CD4-positive, CD25-positive, alpha-beta regulatory T cell (primary cell): ENCODE results near the gene CMKLR1. TPM values are rescaled to one million over a fixed set of nuclear protein-coding genes. Genes with fewer than 3 reads are reported as not detected.

Source experiments
- ATAC-seq, 2 donors: fragments of 150-1000 bp; cut with Tn5 transposase; one replicate each; pipeline ENCODE4 v1.10.0; 2021; ENCODE audit warnings: low read depth in 2 of 2, moderate number of reproducible peaks in 2 of 2, moderate library complexity in 1 of 2
- DNase-seq, 3 donors: peaks; one replicate each; pipeline versions ENCODE4 v3.0.0 to v3.0.0-alpha.2; 2012 to 2022; ENCODE audit warnings: mixed read lengths in 1 of 3
- H3K27ac ChIP-seq: one replicate; pipeline ENCODE4 v1.7.0; 2013; ENCODE audit warnings: mild to moderate bottlenecking, low read length; ENCODE audit not compliant: insufficient read depth, poor library complexity, severe bottlenecking
- H3K27me3 ChIP-seq: one replicate; pipeline ENCODE4 v1.7.0; 2013; ENCODE audit warnings: low read length; ENCODE audit not compliant: control insufficient read depth, insufficient read depth
- H3K36me3 ChIP-seq: one replicate; pipeline ENCODE4 v1.7.0; 2013; ENCODE audit warnings: mild to moderate bottlenecking, low read length, moderate library complexity; ENCODE audit not compliant: control insufficient read depth, insufficient read depth
- H3K4me1 ChIP-seq: 2 replicates; pipeline ENCODE4 v1.7.0; 2013; ENCODE audit warnings: mild to moderate bottlenecking, low read length; ENCODE audit not compliant: insufficient read depth, control insufficient read depth, poor library complexity, severe bottlenecking
- H3K4me3 ChIP-seq: one replicate; pipeline ENCODE4 v1.7.0; 2013; ENCODE audit warnings: low read depth, mild to moderate bottlenecking, low read length, moderate library complexity
- H3K9me3 ChIP-seq, 2 experiments: 1 replicate in 1 of 2; 2 replicates in 1 of 2; pipeline ENCODE4 v1.7.0; 2013; ENCODE audit warnings: low read length in 2 of 2, mild to moderate bottlenecking in 1 of 2, moderate library complexity in 1 of 2; ENCODE audit not compliant: control insufficient read depth in 2 of 2
- H3K27ac Mint-ChIP-seq, 3 donors: one replicate each; pipeline ENCODE4 v1.8.0; 2020 to 2022; ENCODE audit warnings: mild to moderate bottlenecking in 3 of 3, mixed read lengths in 3 of 3, moderate library complexity in 2 of 3
- H3K27me3 Mint-ChIP-seq: one replicate; pipeline ENCODE4 v1.8.0; 2022; ENCODE audit warnings: mild to moderate bottlenecking, mixed read lengths
- H3K36me3 Mint-ChIP-seq: one replicate; pipeline ENCODE4 v1.8.0; 2020; ENCODE audit warnings: mixed read lengths
- H3K4me1 Mint-ChIP-seq, 4 donors: one replicate each; pipeline ENCODE4 v1.8.0; 2020 to 2022; ENCODE audit warnings: mixed read lengths in 4 of 4, mild to moderate bottlenecking in 1 of 4
- H3K4me3 Mint-ChIP-seq, 4 donors: one replicate each; pipeline ENCODE4 v1.8.0; 2020 to 2022; ENCODE audit warnings: mild to moderate bottlenecking in 4 of 4, mixed read lengths in 4 of 4, moderate library complexity in 3 of 4
- H3K9me3 Mint-ChIP-seq, 7 donors: one replicate each; pipeline ENCODE4 v1.8.0; 2020 to 2022; ENCODE audit warnings: mixed read lengths in 7 of 7, mild to moderate bottlenecking in 3 of 7, moderate library complexity in 2 of 7
- polyA plus RNA-seq, 4 donors: library from polyadenylated mRNA; unstranded; fragments of 300-500 nt; fragmentation: Illumina TruSeq; gene quantifications; one replicate each; pipeline ENCODE4 v1.2.3, GENCODE V29; 2021
- total RNA-seq: library from RNA; stranded (reverse); gene quantifications from one replicate; pipeline ENCODE4 v1.2.3, GENCODE V29; 2022

CMKLR1 gene
- total and polyA plus RNA-seq, 5 donors from 2014 or later: 0.18 to 1.6 (median 0.30) TPM

DNA sequence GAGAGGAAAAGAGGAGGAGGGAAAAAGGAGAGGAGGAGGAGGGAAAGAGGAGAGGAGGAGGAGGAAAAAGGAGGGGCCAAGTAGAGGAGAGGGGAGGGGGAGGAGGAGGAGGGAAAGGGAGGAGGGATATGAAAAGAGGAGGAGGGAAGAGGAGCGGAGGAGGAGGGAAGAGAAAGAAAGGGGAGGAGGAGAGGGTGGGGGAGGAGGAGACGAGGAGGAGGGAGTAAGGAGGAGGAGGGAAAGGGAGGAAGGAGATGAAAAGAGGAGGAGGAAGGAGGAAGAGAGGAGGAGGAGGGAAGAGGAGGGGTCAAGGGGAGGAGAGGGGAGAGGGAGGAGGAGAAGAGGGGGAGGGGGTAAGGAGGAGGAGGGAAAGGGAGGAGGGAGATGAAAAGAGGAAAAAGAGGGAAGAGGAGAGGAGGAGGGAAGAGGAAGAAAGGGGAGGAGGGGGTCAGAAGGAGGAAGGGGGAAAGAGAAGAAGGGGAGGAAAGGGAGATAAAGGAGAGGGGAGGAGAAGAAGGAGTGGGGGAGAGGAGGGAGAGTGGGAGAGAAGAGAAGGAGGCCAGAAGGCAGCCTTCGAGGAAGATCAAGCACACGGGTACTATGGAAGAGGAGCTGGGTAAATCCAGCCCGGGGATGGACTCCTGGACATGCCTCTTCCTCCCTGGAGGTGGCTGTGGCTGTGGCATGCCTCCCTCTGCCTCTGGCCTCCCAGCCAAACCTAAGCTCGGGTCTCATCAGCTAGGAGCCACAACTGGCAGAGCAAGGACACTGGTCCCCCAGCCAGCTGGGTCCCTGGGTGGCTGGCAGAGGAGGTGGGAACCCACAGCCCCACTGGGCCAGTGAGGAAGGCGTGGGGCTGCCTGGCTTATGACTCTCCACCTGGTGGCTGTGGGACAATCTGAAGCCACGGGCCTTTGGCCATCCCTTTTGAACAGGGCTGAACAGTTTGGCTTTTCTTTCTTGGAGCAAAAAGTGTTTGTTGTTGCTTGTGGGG is 3.0 kb upstream of the CMKLR1 start:
- DNase-seq: no peak
- Mint-ChIP-seq H3K4me3 (no peak overlapping the region), H3K27ac (peak overlapping the region in 1 of 3 donors; percentile 7), H3K9me3 (peaks cover 0 to 3% (median 2%) of the 10 kb centered on the region in 7 donors), H3K27me3 (peaks cover 19% of the 10 kb centered on the region), H3K4me1 (peaks cover 0 to 7% (median 3%) of the 10 kb centered on the region in 4 donors), H3K36me3 (no peaks in the 10 kb centered on the region)
- ATAC-seq: no peak
- Histone ChIP-seq H3K4me3 (no peak overlapping the region), H3K27ac (no peak overlapping the region), H3K4me1 (peaks cover 5% of the 10 kb centered on the region), H3K27me3 (peaks cover 4% of the 10 kb centered on the region), H3K9me3 (no peaks in the 10 kb centered on the region), H3K36me3 (no peaks in the 10 kb centered on the region)

DNA sequence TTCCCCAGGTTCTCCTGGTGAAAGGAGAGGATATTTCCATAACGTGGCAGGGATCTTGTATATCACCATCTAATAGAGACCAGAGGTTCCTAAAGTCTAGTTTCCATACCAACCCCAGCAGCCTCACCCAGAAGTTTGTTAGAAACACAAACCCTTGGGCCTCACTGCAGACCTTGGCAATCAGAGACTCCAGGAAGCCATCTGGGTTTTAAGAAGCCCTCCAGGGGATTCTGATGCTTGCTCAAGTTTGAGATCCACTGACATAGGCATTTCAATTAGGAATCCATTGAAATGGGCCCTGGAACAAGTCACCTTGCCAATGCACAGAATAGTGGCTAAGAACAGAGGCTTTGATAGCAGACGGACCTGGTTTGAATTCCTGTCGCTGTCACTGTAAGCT is 2.2 kb upstream of the CMKLR1 start:
- Mint-ChIP-seq H3K36me3 (no peaks in the 10 kb centered on the region), H3K4me3 (no peak overlapping the region), H3K9me3 (peaks cover 0 to 3% (median 0%) of the 10 kb centered on the region in 7 donors), H3K4me1 (peaks cover 0 to 7% (median 3%) of the 10 kb centered on the region in 4 donors), H3K27ac (no peak overlapping the region), H3K27me3 (peaks cover 19% of the 10 kb centered on the region)
- ATAC-seq (no peak), DNase-seq (no peak)
- Histone ChIP-seq H3K36me3 (no peaks in the 10 kb centered on the region), H3K27me3 (peaks cover 4% of the 10 kb centered on the region), H3K27ac (no peak overlapping the region), H3K4me3 (no peak overlapping the region), H3K4me1 (peaks cover 5% of the 10 kb centered on the region), H3K9me3 (no peaks in the 10 kb centered on the region)

- DNase-seq (no peak), ATAC-seq (no peak)
- no peaks in the 10 kb centered on the region for H3K36me3 ChIP-seq
- no peak overlapping the region for H3K27ac ChIP-seq
- H3K27me3 Mint-ChIP-seq: peaks cover 19% of the 10 kb centered on the region
- no peaks in the 10 kb centered on the region for H3K9me3 ChIP-seq
- H3K4me3 ChIP-seq: no peak overlapping the region
- peaks cover 4% of the 10 kb centered on the region for H3K27me3 ChIP-seq
- peaks cover 0 to 14% (median 6%) of the 10 kb centered on the region in 4 donors for H3K4me1 Mint-ChIP-seq
- H3K27ac Mint-ChIP-seq: no peak overlapping the region
- H3K4me1 ChIP-seq: peaks cover 5% of the 10 kb centered on the region
- no peaks in the 10 kb centered on the region for H3K36me3 Mint-ChIP-seq
- H3K4me3 Mint-ChIP-seq: no peak overlapping the region
- peaks cover 0 to 3% (median 0%) of the 10 kb centered on the region in 7 donors for H3K9me3 Mint-ChIP-seq
Measured at GRCh38 chr12:108340037-108340436, 926 bp upstream of the CMKLR1 start.

DNA sequence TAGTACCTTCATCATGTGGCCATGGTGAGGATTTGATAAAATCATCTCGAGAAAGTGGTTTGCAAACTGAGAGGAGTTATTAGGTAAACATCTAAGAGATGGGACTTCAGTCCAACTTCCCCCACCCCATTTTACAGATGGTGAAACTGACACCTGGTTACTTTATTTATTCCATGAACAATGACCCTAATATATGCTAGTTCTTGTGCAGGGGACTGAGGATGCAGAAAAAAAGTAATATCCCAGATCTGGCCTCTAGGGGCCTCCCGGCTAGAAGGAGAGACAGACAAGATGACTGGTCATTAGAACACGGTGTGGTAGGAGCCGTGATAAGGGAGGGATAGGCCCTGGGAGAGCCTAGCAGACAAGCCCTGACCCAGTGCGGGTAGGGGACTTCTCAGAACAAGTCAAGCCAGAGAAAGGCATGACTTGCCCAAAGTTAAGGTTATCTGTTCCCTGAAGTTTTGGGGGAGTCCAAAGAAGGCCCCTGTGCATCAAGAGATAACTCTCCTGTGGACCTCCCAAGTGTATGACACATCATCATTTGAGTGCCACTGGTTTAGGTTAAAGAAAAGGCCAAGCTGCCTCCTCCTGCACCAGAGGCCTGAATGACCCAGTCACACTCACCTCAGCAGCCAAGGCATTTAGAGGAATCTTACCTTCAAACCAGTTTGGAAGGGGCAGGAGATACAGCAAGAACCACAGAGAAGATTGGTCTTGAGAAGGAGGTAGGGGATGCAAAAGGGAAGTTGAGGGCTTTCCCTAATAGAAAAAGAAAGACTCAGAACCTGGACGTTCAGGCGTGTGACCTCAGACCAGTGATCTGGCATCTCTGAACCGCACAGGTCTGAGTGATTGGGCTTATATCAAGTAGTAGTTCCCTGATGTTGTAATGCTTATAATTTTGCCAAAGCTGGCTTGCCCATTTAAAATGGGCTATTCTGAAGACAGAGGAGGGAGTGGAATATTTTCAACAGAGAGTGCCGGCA is 1.6 kb downstream of the CMKLR1 start:
- Histone ChIP-seq H3K4me1 (peaks cover 21% of the 10 kb centered on the region), H3K9me3 (no peaks in the 10 kb centered on the region), H3K4me3 (no peak overlapping the region), H3K36me3 (no peaks in the 10 kb centered on the region), H3K27me3 (peaks cover 4% of the 10 kb centered on the region), H3K27ac (no peak overlapping the region)
- ATAC-seq (no peak), DNase-seq (peak in 1 of 3 donors; percentile 13)
- no peaks in the 10 kb centered on the region for H3K36me3 Mint-ChIP-seq
- H3K27ac Mint-ChIP-seq: peak overlapping the region in 1 of 3 donors; percentile 26
- peak overlapping the region in 1 of 4 donors; percentile 3 for H3K4me3 Mint-ChIP-seq
- peaks cover 3 to 34% (median 14%) of the 10 kb centered on the region in 4 donors for H3K4me1 Mint-ChIP-seq
- H3K27me3 Mint-ChIP-seq: peaks cover 19% of the 10 kb centered on the region
- peaks cover 0 to 3% (median 0%) of the 10 kb centered on the region in 7 donors for H3K9me3 Mint-ChIP-seq

DNA sequence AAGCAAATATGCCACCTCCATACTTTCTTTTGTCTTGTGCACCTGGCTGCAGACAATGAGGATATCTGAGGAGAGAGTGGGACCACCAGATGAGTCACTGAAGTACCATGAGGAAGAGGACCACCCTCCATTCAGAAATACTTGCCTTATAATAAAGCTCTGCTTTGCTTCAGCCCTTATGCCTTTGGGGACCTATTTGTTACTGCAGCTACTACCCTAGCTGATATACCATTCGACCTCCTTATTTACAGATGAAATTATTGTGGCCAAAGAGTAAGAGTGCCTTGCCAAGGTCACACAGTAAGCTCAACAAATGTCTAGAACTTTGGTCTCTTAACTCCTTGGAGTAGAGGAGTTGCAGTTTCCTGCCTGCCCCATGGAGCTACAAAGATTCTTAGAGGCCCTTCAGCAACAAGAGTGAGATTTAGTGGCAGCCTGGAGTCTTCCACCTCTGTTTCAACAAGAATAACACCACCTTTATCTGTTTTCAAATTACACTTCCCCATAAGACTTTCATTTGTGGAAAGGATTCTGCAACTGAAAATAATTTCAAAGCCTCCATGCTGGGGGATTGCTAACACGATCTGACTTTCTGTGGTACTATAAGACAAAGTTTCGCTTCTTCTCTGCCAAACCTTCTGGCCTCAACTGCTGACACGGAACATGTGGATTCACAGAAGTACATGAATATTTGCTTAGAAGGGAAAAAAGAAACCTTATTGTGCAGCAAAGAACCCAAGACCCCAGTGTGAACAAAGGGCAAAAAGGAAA is 3.6 kb downstream of the CMKLR1 start:
- Histone ChIP-seq H3K27ac (no peak overlapping the region), H3K9me3 (no peaks in the 10 kb centered on the region), H3K27me3 (peaks cover 4% of the 10 kb centered on the region), H3K36me3 (no peaks in the 10 kb centered on the region), H3K4me1 (peaks cover 23% of the 10 kb centered on the region), H3K4me3 (no peak overlapping the region)
- no peak for ATAC-seq
- peaks cover 0 to 4% (median 0%) of the 10 kb centered on the region in 7 donors for H3K9me3 Mint-ChIP-seq
- peaks cover 5 to 39% (median 16%) of the 10 kb centered on the region in 4 donors for H3K4me1 Mint-ChIP-seq
- H3K27ac Mint-ChIP-seq: no peak overlapping the region
- H3K27me3 Mint-ChIP-seq: peaks cover 13% of the 10 kb centered on the region
- no peak for DNase-seq
- no peak overlapping the region for H3K4me3 Mint-ChIP-seq
- no peaks in the 10 kb centered on the region for H3K36me3 Mint-ChIP-seq

DNA sequence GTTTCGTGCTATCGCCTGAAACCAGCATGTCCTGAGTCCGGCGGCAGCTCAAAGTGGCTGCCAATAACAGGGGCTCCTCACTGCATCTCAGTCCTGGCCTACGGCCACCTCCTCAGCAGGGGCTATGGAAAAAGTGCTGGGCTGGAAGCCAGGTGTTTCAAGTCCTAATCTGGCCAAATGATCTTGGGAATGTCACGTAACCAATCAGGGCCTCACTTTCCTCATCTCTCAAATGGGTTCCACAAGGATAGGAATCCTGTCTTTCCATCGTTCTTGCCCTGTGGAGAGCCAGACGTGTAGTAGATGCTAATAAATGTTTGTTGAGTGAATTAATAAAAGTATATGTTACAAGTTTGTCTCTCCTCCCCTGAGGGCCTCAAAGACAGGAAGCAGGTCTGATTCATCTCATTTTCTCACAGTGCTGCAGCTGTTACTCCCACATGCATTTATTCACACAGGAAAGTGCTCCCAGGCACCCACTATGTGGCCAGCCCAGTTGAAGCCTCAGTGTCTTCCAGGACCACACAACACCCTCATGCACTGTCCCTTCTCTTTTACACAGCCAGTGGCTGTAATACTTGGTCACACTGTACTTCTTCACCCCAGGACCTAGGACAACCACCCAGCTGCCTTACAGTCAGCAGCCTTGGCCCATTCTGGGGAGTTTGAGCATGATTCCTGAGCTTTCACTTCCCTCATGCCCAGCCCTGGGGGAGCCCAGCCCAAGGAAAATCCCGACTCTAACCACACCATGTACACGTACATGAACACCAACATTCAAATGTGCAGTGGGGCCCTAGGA is 5.0 kb downstream of the CMKLR1 start:
- DNase-seq (peak in 1 of 3 donors; percentile 14), ATAC-seq (peak in 1 of 2 donors; percentile 23)
- no peaks in the 10 kb centered on the region for H3K27me3 ChIP-seq
- peak overlapping the region in 2 of 3 donors; percentile 33 to 59 for H3K27ac Mint-ChIP-seq
- H3K27ac ChIP-seq: no peak overlapping the region
- no peak overlapping the region for H3K4me3 ChIP-seq
- peaks cover 5 to 35% (median 16%) of the 10 kb centered on the region in 4 donors for H3K4me1 Mint-ChIP-seq
- no peaks in the 10 kb centered on the region for H3K36me3 Mint-ChIP-seq
- H3K9me3 ChIP-seq: no peaks in the 10 kb centered on the region
- peaks cover 0 to 5% (median 0%) of the 10 kb centered on the region in 7 donors for H3K9me3 Mint-ChIP-seq
- H3K4me1 ChIP-seq: peaks cover 20% of the 10 kb centered on the region
- peak overlapping the region in 1 of 4 donors; percentile 5 for H3K4me3 Mint-ChIP-seq
- H3K36me3 ChIP-seq: no peaks in the 10 kb centered on the region
- H3K27me3 Mint-ChIP-seq: peaks cover 15% of the 10 kb centered on the region
